CD4-positive, alpha-beta T cell treated with Interleukin-4 for 1 hour (primary cell): ENCODE data around the gene IL1F10.

Experiments used
- DNase-seq, 2 donors: peaks; one replicate each; pipeline ENCODE4 v3.0.0-alpha.2; 2020 to 2022

The IL1F10 gene, protein sequence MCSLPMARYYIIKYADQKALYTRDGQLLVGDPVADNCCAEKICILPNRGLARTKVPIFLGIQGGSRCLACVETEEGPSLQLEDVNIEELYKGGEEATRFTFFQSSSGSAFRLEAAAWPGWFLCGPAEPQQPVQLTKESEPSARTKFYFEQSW

GRCh38 chr2:113067681-113068080, at the start of gene IL1F10:
Gene IL1F10 (plus strand): TSS chr2:113067970. CDS start chr2:113072739, 4,769 bp downstream.
- DNase-seq: no peak

DNA sequence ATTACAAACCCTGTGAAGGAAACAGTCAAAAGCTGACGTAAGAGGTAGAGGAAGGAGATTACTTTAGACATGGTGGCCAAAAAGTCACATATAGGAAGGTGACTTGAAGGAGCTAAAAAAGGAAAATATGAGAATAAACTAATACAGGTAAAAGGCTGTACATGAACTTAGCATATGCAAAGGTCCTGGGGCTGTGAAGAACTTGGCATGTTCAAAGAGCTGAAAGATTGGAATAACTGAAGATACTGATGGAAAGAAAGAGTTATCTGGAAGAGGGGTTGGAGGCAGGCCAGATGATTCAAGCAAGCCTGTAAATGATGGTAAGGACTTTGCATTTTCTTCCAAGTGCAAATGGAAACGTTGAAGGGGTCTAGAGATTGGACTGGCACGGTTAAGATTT, 49.3 kb upstream of the IL1F10 start:
- DNase-seq: no peak

DNA sequence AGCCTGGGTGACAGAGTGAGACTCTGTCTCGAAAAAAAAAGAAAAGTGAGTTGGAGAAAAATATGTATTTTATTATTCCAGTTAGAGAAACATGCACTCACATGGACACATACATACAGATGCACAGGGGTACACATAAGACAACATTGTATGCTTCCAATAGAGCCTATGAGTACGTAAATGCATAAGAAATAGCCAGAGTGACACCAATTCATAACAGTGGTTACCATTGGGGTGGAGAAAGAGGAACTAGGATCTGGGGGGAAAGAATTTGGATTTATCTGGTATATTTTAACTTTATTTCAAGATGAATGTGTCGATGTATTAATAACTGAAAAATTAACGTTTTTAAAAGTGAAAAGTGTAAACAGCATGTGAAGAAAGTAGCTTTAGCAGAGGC, 46.5 kb upstream of the IL1F10 start:
- DNase-seq: no peak

DNA sequence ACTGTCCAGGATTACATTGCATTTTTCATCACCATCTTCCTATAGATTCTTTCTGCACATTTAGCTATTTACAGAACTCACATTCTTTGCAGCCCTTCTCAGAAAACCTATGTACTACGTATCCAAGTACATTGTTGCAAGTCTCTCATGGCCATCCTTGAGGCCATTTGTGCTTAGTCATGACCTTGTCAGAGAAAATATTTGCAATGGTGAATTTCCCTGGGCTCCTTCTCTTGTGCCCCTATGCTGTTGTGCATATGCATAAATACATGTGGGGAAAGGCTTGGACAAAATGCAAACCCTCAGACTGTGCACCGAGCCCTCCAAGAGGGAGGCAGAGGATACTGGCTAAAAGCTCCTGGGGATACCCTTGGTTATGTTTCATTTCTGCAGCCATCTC, 43.0 kb upstream of the IL1F10 start:
- no peak for DNase-seq

- no peak for DNase-seq
Observed at GRCh38 chr2:113025737-113026136, 42.0 kb upstream of the IL1F10 start.

- DNase-seq: no peak
Observed at GRCh38 chr2:113027691-113028090, 40.1 kb upstream of the IL1F10 start.

GRCh38 chr2:113028112-113028511, 39.7 kb upstream of the IL1F10 start:
- DNase-seq: no peak

- no peak for DNase-seq
Observed at GRCh38 chr2:113032737-113033136, 35.0 kb upstream of the IL1F10 start.

DNA sequence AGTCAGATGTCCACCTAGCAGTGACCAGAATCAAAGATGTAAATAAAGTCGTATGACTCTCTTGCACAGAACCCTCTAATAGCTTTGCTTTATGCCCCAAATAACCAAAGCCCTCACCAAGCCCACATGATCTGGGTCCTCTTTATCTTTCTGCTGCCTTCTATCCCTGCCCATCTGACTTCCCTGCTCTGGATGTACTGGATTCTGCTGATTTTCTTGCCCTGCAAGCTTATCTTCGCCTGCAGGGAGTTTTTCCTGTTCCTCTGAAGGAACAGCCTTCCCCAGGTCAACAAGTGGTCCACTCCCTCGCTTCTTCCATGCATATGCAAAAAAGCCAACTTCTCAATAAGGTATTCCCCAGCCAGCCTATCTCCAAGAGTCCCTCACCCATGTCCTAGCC, 33.8 kb upstream of the IL1F10 start:
- DNase-seq: no peak

DNA sequence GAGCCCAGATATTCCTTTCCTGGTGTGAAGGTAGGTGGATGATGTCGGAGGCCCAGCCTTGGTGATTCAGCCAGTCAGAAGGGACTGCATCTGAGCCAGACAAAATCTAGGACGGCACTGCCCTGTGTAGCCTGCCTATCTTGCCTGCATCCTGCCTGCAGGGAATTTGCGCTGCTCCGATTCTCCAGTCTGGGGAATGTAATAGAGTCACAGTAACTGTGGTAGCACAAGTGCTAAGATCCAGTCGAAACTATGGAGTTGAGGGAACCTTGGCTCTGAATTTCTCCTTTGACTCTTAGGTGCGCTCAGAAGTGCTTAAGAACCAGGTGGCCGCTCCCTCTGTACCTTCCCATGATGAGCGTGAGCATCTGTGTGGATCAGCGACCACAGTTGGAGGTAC, 31.0 kb upstream of the IL1F10 start:
- no peak for DNase-seq

DNA sequence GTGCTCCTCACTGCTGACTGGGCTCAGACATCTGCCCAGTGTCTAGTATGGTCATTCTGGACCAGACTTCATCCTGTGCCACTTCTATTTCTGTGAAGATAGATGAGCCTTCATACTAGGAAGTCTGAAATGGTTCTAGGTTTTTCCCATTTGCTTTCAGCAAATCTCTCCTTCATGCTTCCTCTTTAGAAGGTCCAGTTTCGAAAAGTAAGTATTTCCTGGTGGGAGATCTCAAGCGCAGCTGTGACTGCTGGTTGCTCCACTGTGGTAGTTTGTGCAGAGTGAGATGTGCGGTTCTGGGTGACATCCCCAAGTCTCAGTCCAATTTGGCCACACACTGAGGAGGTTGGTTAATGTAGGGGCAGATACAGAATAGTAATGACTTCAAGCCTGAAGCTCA, 29.5 kb upstream of the IL1F10 start:
- no peak for DNase-seq

DNA sequence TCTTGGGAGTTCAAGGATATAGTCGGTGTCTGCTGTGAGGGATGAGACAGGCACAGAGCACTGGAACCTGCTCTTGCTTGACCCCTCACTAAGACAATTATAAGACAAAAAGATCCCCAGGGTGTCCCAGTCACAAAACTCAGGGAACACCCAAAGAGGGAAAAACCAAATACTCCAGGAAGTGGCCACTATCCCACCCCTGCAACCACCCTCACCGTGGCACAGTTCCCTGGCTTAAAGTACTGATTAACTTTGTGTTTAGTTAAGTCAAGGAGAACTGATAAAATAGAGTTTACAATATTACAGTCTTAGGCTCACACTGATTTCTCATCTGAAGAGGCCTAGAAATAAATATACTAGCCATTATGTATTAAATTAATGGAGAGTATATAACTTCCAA, 28.6 kb upstream of the IL1F10 start:
- no peak for DNase-seq

DNA sequence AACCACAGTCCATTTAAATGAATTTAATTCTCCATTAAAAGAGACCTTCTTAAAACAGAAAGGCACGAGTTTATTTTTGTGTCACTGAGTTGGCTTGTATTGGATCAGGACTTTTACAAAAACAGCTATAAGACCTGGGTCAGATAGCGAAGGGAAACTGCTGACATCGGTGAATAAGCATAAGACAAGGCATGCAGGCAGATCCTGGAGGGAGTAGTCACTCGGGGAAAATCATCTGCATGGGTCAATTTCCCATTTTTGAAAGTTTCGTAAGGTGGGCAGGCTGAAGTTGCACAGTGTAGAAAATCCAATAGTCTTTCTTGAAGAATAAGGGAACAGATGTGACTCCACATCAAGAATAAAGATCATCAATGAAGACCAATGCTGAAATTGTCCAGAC, 28.1 kb upstream of the IL1F10 start:
- no peak for DNase-seq

- no peak for DNase-seq
Observed at GRCh38 chr2:113041871-113042270, 25.9 kb upstream of the IL1F10 start.

DNA sequence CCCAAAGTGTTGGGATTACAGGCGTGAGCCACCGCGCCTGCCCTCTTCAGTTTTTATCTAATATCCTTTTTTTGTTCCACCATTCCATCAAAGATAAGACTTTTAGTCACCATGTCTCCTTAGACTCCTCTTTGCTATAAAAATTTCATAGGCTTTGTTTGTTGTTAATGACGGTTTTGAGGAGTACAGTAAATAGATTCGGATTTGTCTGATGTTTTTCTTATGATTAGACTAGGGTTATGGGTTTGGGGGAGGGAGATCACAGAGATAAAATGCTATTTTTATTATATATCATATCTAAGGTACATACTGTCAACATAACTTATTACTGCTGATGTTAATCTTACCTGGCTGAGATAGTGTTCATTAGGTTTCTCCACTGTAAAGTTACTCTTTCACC, 21.3 kb upstream of the IL1F10 start:
- no peak for DNase-seq

DNA sequence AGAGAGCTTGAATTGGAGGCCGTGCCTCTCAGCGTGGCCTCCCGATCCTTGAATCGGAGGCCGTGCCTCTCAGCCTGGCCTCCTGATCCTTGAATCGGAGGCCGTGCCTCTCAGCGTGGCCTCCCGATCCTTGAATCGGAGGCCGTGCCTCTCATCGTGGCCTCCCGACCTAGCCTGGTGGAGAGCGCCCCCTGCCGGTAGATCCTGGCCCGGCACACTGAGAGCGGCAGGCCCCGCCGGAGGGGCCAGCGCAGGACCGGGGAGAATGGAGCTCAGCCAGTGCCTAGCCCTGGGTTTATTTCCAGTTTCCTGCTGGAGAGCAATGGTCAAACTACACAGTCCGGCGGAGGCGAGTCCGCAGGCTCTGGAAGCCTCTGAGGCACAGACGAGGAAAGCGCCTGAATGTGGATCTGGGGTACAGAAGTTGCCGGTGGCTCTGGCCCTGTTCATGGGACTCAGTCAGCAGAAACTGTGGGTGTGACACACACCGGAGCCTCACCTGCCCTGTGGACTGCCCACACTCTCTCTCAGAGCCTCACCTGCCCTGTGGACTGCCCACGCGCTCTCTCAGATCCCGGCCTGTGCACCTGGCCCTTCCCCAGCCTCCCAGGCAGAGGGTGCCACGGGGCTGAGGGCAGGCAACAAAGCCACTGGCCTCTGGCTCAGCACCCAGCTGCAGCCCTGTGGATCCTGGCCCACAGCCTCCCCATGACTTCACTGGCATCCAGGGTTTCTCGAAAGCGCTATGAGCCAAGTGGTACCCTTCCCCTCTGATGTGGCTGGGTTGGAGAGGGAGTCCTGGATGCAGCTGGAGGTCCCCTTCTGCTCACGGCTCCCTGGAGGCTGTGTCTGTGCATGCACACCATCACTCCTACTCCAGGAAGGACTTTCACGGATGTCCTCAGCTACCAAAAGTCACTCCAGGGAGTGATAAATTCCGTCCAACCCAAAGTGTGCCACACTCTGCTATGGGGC, 16.6 kb upstream of the IL1F10 start:
- no peak for DNase-seq

DNA sequence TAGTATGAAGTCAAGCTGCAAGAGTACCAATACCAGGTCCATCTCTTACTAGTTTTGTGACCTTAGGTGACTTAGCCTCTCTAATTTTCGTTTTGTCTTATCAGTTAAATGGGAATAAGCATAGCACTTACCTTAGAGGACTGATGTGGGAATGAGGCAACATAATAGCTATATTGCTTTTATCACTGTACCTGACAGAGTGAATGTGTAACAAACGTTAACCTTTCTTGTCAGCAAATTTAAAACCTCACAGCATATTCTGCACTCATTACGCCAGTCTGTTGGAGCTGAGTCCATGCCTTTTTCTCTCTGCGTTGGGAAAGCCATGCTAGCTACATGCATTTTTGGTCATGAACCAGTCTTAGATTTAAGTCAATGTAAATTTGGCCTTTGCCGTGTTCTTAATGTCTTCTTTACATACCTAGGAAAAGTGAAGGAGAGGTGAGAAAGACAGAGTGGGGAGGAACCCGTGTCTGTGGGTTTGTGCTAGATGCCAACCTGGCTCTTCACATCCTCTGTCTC, 15.3 kb upstream of the IL1F10 start, which contains the start of gene IL36B:
Gene IL36B, minus strand, starts transcription at position 472 of the 522 bp plus-strand sequence.
- no peak for DNase-seq

GRCh38 chr2:113053666-113054065, 14.1 kb upstream of the IL1F10 start:
- DNase-seq: no peak

DNA sequence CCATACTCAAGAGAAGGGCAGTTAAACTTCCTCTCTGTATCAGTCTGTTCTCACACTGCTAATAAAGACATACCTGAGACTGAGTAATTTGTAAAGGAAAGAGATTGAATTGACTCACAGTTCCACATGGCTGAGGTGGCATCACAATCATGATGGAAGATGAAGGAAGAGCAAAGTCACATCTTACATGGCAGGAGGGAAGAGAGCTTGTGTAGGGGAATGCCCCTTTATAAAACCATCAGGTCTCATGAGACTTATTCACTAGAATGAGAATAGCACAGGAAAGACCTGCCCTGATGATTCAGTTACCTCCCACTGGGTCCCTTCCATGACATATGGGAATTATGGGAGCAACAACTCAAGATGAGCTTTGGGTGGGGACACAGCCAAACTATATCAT, 13.7 kb upstream of the IL1F10 start:
- DNase-seq: no peak

DNA sequence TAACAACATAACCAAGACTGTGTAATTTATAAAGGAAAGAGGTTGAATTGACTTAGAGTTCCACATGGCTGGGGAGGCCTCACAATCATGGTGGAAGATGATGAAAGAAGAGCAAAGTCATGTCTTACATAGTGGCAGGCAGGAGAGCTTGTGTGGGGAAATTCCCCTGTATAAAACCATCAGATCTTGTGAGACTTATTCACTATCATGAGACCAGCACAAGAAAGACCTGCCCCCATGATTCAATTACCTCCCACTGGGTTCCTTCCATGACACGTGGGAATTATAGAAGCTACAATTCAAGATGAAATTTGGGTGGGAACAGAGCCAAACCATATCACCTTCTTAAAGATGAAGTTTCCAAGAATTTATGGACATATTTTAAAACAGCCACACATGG, 11.2 kb upstream of the IL1F10 start:
- DNase-seq: no peak

GRCh38 chr2:113057117-113057516, 10.7 kb upstream of the IL1F10 start:
- DNase-seq: no peak

DNA sequence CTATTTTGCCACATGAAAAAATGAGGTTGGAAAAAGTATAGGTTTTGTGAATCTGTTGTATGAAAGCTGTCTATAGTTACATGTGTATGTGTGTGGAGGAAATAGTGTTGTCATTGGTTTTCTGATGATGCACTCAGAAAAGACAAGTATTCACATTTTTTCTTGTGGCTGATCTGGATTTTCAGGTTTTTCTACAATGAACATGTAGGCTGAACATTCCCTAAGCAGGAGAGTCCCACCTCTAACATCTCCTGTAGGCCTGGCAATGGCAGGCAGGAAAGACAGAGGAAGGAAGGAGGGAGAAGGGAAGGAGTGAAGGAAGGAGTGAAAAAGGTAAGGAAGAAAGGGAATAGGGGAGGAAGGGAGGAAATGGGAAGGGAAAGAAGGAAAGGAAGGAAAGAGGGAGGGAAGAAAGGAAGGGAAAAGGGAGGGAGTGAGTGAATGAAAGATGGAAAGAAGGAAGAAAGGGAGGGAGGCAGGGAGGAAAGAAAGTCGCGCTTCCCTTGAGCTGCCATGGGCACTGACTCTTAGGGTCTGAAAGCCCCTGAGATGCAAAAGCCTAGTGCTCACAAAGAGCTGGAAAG, 9.3 kb upstream of the IL1F10 start:
- DNase-seq: no peak
